Measurements from ENCODE around the gene XPO6.
A peak's percentile ranks its signal among the peaks of the same experiment; 100 is the strongest.
"Not testable (repeated sequence)": the region's sequence is repeated elsewhere in the genome, so short reads cannot be mapped to it uniquely, and the experiment has no call there.

The XPO6 gene
- 373 reads per million, percentile 97 among the genes with 10 or more reads in this experiment for total RNA-seq

DNA sequence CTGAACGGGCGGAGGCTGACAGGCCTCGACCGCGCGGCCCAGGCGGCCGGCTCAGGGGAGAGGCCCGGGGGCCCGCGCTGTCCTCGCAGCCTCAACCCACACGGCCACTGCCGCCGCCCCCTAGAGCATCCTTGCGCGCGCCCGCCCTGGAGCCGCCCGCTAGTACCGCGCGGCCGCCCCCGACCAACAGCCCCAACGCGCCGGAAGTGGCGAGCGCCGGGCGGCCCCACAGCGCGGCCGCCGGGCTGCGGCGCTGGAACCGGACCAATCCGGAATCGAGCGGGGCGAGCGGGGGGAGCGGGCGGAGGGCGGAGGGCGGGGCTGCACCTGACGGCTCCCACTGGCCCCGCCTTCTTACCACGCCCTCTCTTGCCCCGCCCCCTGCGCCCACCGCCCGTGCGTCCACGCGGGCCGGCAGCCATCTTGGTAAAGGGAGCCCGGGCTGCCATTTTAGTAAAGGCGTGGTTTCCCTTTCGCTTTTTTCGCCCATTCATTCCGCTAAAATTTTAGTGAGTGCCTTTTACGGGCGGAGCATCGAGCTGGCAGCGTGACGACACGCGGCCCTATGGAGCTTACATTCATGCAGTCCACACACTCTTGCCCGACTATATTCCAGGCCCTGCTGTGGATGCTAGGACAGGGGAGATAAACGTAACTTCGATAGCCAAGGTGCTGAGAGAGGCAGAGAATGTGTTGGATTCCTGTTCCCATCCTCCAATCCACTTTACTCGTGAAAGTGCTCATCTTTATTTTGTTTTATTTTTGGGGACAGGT lies at the start of gene XPO6:
TSS of gene XPO6 (minus strand) at position 208 of the 774 bp plus-strand sequence. CDS start 597 bp downstream, outside the sequence.
- peak; percentile 99 for DNase-seq

DNA sequence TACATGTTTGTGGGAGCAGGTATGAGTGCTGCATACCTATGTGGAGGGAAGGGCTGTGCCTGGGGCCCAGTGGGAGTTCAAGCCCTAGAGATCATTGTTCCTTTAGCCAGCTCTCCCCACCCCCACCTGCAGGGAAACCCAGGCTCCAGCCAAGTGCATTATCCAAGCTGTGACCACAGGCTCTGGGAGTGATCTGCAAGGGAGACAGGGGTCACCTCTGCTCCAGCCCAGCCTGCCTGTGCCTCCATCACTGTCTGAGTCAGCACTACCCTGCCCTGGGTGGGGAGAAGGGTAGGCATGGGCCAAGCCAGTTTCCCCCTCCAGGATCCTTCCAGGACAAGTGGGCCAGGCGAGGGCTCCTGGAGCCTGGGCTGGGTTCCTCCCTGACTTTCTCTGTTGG lies 48.4 kb upstream of the XPO6 start:
- no peak for DNase-seq

GRCh38 chr16:28259781-28260150 lies 48.0 kb upstream of the XPO6 start:
- DNase-seq, result no peak

DNA sequence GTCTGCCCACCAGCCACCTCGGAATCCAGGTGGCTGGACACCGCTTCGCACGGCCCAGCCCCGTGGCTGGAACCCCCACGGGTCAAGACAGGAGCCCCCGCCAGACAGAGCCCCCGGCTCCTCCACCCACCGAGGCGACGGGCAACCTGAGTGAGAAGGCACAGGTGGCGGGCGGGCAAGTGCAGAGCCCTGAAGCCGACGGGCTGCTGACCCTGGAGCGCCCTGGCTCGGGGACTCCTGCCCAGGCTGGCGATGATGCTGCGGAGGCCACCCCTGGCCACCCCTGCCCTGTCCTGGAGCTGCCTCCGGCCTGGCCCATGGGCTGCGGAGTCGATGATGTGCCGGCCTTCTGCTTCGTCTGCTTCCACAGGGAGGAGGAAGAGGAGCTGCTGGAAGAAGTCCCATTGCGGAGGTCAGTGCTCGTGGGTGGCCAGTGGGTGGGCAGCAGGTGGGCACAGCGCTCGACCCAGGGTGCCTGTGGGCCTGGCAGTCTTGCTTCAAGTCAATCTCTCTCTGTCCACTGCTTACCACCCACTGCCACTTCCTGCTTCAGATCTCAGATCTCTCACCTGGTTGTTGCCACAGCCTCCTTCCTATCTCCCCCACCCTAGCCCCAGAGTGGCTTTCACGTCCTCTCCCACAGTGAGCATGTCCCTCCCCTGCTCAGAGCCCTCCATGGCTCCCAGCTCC lies 47.5 kb upstream of the XPO6 start:
- DNase-seq, result no peak

- no peak for DNase-seq
These were observed 46.8 kb upstream of the XPO6 start for GRCh38 chr16:28258567-28258966.

DNA sequence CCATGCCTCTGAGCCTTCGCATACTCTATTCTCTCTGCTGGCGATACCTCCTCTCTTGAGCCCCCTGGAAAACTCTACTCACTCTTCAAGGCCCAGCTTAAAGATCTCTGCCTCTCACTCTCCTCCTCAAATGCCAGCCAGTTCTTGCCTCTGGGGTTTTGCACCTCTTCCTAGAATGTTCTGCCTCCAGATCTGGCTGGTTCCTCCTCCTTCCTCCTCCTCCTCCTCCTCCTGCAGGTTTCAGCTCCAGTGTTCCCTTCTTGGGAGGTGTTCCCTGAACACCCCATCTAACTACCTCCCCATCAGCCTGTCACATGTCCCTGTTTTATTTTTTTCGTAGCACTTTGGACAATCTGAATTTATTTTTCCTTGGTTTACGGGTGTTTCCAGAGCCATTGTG lies 45.5 kb upstream of the XPO6 start:
- DNase-seq, result no peak

DNA sequence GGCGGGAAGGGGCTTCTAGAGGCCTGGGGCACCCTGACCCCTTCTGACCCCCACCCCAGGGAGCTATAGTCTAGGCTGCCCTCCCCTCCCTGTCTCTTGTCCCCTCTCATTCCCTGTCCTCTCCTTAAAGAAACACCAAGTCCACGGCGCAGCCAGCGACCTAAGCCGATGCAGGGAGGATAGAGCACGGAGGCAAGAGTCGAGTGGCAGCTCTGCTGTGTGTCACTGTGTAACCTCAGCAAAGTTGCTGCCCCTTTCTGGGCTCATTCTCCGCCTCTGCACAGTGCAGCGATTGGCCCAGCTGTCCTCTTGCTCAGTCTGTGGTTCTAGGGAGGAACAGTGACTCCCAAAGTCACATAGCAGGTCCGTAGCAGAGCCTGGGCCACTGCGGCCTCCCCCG lies 44.1 kb upstream of the XPO6 start:
- no peak for DNase-seq

DNA sequence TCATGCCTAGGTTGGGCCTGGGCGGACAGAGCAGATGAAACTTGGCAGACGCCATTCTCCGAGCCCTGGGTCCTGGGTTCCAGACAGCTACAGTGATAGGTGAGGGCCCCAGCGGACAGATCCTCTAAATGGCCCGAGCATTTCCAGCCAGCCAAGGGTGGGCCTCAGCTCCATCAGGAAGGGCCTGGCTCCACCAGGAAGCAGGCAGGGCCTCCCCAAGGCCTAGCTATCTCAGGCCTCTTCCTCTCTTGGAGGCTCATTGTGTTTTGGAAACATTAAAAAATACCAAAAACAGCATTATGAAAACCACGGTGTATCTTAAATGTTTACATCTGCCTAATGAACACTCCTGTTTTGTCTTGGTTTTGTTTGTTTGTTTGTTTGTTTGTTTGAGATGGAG lies 42.4 kb upstream of the XPO6 start:
- DNase-seq, result no peak

- DNase-seq, result no peak
These were observed 39.2 kb upstream of the XPO6 start for GRCh38 chr16:28250999-28251398.

GRCh38 chr16:28249483-28249882 lies 37.7 kb upstream of the XPO6 start:
- DNase-seq, result not testable (repeated sequence)

DNA sequence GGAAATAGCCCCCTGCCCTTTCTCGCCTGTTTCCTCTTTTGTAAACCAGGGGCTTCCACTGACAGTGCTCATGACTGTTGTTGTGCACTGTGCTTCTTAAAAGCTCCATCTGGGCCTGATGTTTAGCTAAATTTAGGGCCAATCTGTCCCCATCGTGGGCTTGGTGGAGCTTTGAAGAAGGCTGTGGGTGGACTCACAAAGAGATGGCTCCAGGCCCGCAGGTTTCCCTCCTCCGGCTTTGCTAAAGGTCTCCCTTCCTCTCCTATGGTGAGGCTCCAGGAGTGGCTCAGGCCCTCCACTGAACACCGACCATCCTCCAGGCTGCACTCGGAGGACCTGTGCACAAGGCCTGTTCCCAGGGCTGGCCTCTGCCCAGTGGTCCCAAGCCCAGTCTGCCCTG lies 30.2 kb upstream of the XPO6 start:
- no peak for DNase-seq

- DNase-seq, result no peak
These were observed 26.1 kb upstream of the XPO6 start for GRCh38 chr16:28237754-28238357.

DNA sequence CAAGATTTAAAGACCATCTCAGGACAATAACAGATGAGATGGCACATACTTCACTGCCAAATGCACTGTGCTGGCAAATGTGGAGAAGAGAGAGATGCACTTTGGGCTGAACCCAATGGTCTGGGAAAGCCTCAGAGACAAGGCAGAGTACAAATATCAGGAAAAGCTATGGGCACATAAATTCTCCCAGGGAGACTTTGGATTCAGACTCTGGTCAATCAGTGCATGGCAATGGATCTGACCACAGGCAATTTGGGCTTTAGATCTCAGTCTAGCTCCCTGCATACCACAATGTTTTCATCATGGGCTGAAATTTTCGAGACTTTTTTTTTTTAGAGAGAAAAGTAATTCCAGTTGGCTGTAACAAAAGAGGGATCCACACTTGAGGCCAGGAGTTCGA lies 20.0 kb upstream of the XPO6 start:
- DNase-seq, result no peak

- DNase-seq, result not testable (repeated sequence)
These were observed 12.1 kb upstream of the XPO6 start for GRCh38 chr16:28223909-28224308.

GRCh38 chr16:28219777-28220176 lies 8.0 kb upstream of the XPO6 start:
- DNase-seq, result not testable (repeated sequence)

- no peak for DNase-seq
These were observed 7.5 kb upstream of the XPO6 start for GRCh38 chr16:28219282-28219681.

- DNase-seq, result peak; percentile 58
These were observed 6.3 kb upstream of the XPO6 start for GRCh38 chr16:28218109-28218508.

- no peak for DNase-seq
These were observed 5.6 kb upstream of the XPO6 start for GRCh38 chr16:28217326-28217725.

- DNase-seq, result no peak
These were observed 1.6 kb upstream of the XPO6 start for GRCh38 chr16:28213396-28213795.

- DNase-seq, result no peak
These were observed 738 bp upstream of the XPO6 start for GRCh38 chr16:28212532-28212873.

- DNase-seq, result peak; percentile 54
These were observed 681 bp downstream of the XPO6 start for GRCh38 chr16:28210979-28211588.

GRCh38 chr16:28210264-28210663 lies 1.5 kb downstream of the XPO6 start:
- DNase-seq, result no peak

- no peak for DNase-seq
These were observed 2.9 kb downstream of the XPO6 start for GRCh38 chr16:28208824-28209223.

GRCh38 chr16:28208131-28208530 lies 3.6 kb downstream of the XPO6 start:
- DNase-seq, result no peak

Measured in effector CD4-positive, alpha-beta T cell (primary cell).